Muscle of arm (tissue), 12 donors: ENCODE results near the gene DAPK2. TPM values are rescaled to one million over a fixed set of nuclear protein-coding genes. Genes with fewer than 3 reads are reported as not detected.

Experiments
- DNase-seq: peaks from one replicate; pipeline ENCODE4 v3.0.0-alpha.2; 2013
- polyA plus RNA-seq, 12 donors: library from polyadenylated mRNA; unstranded; fragments of 120-200 nt; gene quantifications; one replicate each; pipeline ENCODE4 v1.2.1, GENCODE V29; 2013; ENCODE audit not compliant: insufficient read length in 12 of 12

Gene DAPK2
- polyA plus RNA-seq, 12 donors = 2.5 to 6.6 (median 3.7) TPM; not detected in 2

GRCh38 chr15:63943829-63944680 is 102.2 kb downstream of the DAPK2 start:
- no peak for DNase-seq

GRCh38 chr15:63942486-63943365 is 103.6 kb downstream of the DAPK2 start:
- no peak for DNase-seq

GRCh38 chr15:63941698-63942465 is 104.4 kb downstream of the DAPK2 start:
- no peak for DNase-seq

DNA sequence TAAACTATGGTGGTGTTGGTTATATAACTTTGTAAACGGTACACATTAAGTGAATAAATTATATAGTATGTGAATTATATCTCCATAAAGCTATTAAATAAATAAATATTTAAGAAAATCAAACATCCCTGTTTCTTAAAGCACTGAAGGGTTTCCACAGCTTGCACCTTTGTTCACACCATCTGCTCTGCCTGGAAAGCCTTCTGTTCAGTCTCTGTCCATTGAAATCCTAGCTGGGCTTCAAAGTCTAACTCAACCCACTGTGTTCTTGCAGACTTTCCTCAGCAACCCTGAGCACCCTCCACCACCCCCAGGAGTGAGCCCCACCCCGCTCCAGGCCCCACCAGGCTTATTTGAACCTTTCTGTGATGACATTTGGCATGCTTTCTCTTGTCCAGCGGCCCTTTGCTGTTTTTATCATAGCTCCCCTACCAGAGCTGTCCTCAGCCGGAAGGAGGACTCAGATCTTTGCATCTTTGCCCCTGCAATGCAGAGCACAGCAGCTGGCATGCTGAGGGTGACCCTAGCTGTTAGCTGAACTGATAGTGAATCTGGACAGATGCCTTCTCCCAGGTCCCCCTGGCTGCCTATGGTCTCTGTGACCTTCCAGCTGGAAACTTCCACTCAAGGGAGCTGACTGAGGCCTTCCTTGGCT is 105.2 kb downstream of the DAPK2 start:
- DNase-seq = no peak

GRCh38 chr15:63939531-63940130 is 106.7 kb downstream of the DAPK2 start:
- peak; percentile 23 for DNase-seq

DNA sequence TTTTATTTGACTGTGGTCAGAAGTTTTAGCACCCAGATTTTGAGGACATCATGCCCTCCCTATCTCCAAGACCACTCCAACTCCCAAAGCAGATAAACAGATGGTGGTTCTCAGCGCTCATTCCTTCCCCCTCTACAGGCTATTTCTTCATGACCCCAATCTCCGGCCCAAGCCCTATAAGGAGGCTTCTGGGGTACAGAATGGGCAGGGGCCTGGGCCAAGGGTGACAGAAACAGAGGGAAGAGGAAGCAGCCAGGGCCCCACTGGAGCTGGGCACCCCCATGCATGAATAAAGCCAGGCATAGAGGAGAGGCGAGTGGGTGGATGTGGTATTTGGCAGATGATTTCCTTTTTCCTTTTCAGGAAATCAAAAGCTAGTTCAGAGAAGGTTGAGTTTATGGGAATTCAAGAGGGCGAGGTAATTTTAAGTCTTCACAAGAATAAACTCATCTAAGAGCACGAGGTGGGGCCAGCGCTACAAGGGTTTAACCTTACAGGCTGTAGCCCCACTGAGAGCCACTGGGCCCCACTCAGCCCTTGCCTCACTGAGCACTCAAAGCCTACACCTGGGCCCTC is 107.7 kb downstream of the DAPK2 start:
- no peak for DNase-seq

- DNase-seq = no peak
Measured at GRCh38 chr15:63933522-63933921, 112.8 kb downstream of the DAPK2 start.

GRCh38 chr15:63931556-63931955 is 114.7 kb downstream of the DAPK2 start:
- no peak for DNase-seq

- DNase-seq = no peak
Measured at GRCh38 chr15:63930034-63930433, 116.3 kb downstream of the DAPK2 start.

DNA sequence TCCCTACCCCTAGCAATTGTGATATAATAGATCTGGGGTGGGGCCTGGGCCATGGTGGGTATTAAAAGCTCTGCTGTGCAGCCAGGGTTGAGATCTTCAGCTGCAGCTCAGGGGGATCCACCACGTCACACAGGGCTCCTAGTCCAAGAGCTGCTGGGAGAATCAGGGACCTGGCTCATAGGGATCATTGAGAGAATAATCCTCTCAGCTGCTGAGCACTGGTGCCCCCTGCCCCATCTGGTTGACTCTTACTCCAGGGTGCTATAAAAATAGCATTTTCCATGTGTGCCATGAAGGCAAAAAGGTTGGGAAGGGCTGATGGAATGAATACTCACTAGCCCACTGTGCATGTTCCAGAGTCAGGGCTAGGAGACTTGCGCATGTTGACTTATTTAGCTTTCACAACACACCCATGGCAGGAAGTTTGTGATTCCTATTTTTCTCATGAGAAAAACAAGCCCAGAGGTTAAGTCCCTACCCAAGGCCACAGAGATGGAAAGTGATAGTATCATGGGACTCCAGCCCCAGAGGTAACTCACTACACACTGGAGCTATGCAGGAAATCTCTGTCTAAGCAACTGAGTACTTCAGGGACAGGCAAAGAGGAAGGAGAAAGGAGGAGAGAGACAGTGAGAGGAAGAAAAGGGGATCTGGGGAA is 118.0 kb downstream of the DAPK2 start:
- no peak for DNase-seq

GRCh38 chr15:63923993-63924950 is 122.0 kb downstream of the DAPK2 start:
- no peak for DNase-seq

- no peak for DNase-seq
Measured at GRCh38 chr15:63922916-63923315, 123.4 kb downstream of the DAPK2 start.

- DNase-seq = peak; percentile 30
Measured at GRCh38 chr15:63922261-63922904, 123.9 kb downstream of the DAPK2 start.

GRCh38 chr15:63920504-63921175 is 125.6 kb downstream of the DAPK2 start:
- DNase-seq = no peak

DNA sequence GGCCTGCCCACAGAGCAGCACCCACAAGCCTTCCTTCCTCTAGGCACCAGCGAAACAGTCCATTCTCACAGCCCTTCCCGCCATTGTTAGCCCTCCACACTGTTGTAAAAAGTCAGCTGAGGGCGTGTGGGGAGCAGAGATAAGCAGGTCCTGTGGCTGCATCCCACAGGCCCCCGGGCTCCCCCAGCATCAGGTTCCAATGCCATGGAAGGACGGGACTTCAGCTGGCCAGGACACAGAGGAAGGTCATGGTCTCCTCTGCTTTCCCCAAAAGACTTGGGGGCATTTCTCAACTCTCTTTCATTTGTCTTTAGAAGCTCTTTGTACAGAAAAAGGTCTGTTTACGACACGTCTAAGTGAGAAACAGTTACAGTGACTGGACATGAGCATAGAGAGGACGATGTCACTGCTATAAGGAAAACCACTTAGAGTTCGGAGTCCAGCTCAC is 127.4 kb downstream of the DAPK2 start:
- no peak for DNase-seq

DNA sequence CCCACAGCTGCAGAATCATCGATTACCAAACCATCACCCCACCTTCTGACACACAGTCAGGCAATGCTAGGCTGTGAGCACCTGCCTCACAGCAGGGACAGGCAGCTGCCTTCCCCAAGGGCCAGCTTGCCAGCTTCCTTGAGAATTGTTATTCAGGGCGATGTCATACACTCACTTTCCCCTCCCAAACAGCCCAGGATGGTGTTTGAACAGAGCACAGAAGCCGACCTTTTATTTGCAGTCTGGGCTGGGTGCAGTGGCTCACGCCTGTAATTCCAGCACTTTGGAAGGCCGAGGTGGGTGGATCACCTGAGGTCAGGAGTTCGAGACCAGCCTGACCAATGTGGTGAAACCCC is 128.0 kb downstream of the DAPK2 start:
- DNase-seq = no peak

- DNase-seq = no peak
Measured at GRCh38 chr15:63917588-63918316, 128.5 kb downstream of the DAPK2 start.
